GM18868 (cell line): ENCODE results near the gene SEPTIN10.
A peak's percentile ranks its signal among the peaks of the same experiment; 100 is the strongest.
"Not testable (repeated sequence)": the region's sequence is repeated elsewhere in the genome, so short reads cannot be mapped to it uniquely, and the experiment has no call there.

Experiments used
- ATAC-seq: cut with Tn5 transposase; IDR thresholded peaks from one replicate; pipeline ENCODE4 v1.9.1; 2021; ENCODE audit warnings: mild to moderate bottlenecking, moderate library complexity; ENCODE audit not compliant: unreplicated experiment

The SEPTIN10 gene

GRCh38 chr2:109607766-109608165 is 6.0 kb downstream of the SEPTIN10 start:
- no peak for ATAC-seq

- ATAC-seq = no peak
These were observed 9.2 kb downstream of the SEPTIN10 start for GRCh38 chr2:109604597-109604996.

- no peak for ATAC-seq
These were observed 11.1 kb downstream of the SEPTIN10 start for GRCh38 chr2:109602617-109603188.

GRCh38 chr2:109601783-109602182 is 12.0 kb downstream of the SEPTIN10 start:
- no peak for ATAC-seq

- ATAC-seq = peak; percentile 39
These were observed 16.5 kb downstream of the SEPTIN10 start for GRCh38 chr2:109597283-109597682.

GRCh38 chr2:109595644-109596043 is 18.1 kb downstream of the SEPTIN10 start:
- no peak for ATAC-seq

GRCh38 chr2:109594246-109594885 is 19.4 kb downstream of the SEPTIN10 start:
- ATAC-seq = no peak

- ATAC-seq = no peak
These were observed 20.9 kb downstream of the SEPTIN10 start for GRCh38 chr2:109592905-109593304.

GRCh38 chr2:109591206-109591605 is 22.6 kb downstream of the SEPTIN10 start:
- ATAC-seq = no peak

- ATAC-seq = no peak
These were observed 27.1 kb downstream of the SEPTIN10 start for GRCh38 chr2:109586687-109587086.

GRCh38 chr2:109582928-109583895 is 30.6 kb downstream of the SEPTIN10 start:
- ATAC-seq = peak; percentile 62

- ATAC-seq = not testable (repeated sequence)
These were observed 36.1 kb downstream of the SEPTIN10 start for GRCh38 chr2:109577630-109578029.

- no peak for ATAC-seq
These were observed 38.4 kb downstream of the SEPTIN10 start for GRCh38 chr2:109575373-109575772.

GRCh38 chr2:109563980-109564550 is 49.7 kb downstream of the SEPTIN10 start:
- ATAC-seq = no peak

GRCh38 chr2:109563288-109563687 is 50.5 kb downstream of the SEPTIN10 start:
- ATAC-seq = no peak

- no peak for ATAC-seq
These were observed 51.3 kb downstream of the SEPTIN10 start for GRCh38 chr2:109562421-109562820.

- ATAC-seq = no peak
These were observed 53.5 kb downstream of the SEPTIN10 start for GRCh38 chr2:109560265-109560664.

- ATAC-seq = no peak
These were observed 55.5 kb downstream of the SEPTIN10 start for GRCh38 chr2:109558076-109558882.

GRCh38 chr2:109557309-109557708 is 56.5 kb downstream of the SEPTIN10 start:
- no peak for ATAC-seq

GRCh38 chr2:109555346-109555900 is 58.3 kb downstream of the SEPTIN10 start:
- ATAC-seq = no peak
